ENCODE results near the gene TNC.

DNA sequence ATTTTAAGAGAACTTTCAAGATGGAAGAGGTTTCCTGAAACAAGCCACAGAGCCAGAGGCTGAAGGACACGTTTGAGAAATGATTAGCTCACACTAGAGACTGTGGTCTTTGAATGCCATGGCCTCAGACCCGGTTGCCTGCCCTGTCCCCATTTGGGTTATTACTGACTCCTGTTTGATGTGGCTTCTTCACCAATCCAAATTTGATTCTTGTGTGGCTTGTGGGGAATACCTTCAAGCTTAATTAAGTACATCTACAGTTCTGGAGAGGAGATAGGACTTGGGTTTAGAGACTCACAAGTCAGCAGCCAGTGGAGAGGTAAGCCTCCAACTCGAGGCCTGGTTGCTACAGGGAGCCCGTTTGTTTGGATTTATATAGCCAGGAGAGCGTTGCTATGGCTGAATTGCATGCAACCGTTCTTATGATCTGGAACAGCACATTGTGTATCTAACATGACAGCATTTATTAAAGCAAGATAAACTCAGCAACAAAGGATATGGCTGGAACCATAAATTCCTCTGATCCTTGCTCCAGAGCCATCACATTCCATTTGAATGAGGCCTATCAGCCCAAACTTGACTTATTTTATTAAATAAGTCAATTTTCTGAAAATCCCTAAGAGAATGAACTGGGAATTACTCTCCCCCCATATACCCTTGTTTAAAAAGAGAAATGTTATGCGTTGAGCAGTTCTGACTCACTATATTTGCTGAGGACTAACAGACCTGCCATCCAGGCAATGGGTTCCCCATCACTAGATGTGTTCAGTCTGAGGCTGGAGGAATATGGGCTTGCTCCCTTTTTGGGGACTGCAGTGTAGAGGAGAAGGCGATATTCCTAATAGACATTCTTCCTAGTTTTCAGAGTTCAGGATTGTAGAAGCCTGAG lies 99.2 kb downstream of the TNC start:
- no peak for TF ChIP-seq CTCF (IDR thresholded peaks at IDR 0.05)
- TF ChIP-seq POLR2A (IDR thresholded peaks at IDR 0.05): no peak

All from lower leg skin (tissue), 3 donors.